ENCODE measurements around the gene SF3B2. TPM values are rescaled to one million over a fixed set of nuclear protein-coding genes. Genes with fewer than 3 reads are reported as not detected.
"Not testable (repeated sequence)": the region's sequence is repeated elsewhere in the genome, so short reads cannot be mapped to it uniquely, and the experiment has no call there.

The SF3B2 gene
- total RNA-seq, 1 donor from 2014 or later, result 75.5 TPM

DNA sequence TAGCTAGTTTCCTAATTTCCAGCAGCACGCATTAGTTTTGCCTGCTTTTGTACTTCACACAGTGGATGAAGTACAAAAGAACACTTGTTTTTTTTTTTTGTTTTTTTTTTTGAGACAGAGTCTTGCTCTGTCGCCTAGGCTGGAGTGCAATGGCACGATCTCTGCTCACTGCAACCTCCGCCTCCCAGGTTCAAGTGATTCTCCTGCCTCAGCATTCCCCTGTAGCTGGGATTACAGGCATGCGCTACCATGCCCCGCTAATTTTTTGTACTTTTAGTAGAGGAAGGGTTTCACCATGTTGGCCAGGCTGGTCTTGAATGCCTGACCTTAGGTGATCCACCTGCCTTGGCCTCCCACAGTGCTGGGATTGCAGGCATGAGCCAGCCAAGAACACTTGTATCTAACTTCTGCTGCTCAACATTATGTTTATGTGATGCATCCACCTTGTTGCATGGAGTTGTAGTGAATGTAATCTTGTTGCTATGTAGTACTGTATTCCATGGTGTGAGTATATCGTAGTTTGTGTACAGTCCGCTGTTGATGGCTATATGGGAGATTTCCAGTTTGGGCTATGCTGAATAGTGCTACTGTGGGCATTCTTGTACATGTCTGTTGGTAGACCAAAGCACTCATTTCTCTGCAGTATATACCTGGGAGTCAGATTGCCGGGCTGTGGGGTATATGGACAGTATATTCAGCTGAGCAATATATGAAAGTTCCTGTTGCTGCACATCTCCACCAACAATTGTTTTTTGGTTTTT lies 35.2 kb downstream of the SF3B2 start:
- Histone ChIP-seq H3K4me1 (peaks cover 62% of the 10 kb centered on the region), H3K27ac (replicated peaks) (no peak overlapping the region), H3K27me3 (ENCODE audit: low read depth) (no peaks in the 10 kb centered on the region), H3K9me3 (replicated peaks) (no peaks in the 10 kb centered on the region), H3K4me3 (no peak overlapping the region), H3K36me3 (no peaks in the 10 kb centered on the region)
- DNase-seq, result no peak
- intact Hi-C loops (cut with micrococcal nuclease), result no loop called here
- TF ChIP-seq, protein P1, sequence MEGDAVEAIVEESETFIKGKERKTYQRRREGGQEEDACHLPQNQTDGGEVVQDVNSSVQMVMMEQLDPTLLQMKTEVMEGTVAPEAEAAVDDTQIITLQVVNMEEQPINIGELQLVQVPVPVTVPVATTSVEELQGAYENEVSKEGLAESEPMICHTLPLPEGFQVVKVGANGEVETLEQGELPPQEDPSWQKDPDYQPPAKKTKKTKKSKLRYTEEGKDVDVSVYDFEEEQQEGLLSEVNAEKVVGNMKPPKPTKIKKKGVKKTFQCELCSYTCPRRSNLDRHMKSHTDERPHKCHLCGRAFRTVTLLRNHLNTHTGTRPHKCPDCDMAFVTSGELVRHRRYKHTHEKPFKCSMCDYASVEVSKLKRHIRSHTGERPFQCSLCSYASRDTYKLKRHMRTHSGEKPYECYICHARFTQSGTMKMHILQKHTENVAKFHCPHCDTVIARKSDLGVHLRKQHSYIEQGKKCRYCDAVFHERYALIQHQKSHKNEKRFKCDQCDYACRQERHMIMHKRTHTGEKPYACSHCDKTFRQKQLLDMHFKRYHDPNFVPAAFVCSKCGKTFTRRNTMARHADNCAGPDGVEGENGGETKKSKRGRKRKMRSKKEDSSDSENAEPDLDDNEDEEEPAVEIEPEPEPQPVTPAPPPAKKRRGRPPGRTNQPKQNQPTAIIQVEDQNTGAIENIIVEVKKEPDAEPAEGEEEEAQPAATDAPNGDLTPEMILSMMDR (IDR thresholded peaks at IDR 0.05; ENCODE audit: borderline replicate concordance), result no peak

DNA sequence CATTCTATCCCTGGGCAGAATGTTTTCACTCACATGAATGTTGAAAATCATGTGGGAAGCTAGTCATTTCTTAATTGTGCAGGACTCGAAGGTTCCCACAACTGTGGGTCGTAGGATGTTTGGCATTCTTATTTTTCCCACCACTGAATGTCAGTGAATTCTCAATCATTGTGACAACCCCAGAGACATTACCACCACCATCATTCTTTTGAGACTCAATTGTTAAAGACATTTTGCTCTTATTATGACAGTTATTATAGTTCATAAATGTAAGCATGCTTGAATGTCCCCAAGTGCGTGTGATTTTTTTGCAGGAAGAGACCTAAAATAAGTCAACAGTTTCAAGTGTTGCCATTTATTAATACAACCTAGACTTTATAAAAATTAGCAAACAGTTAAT lies 36.9 kb downstream of the SF3B2 start:
- intact Hi-C loops (cut with micrococcal nuclease), result no loop called here
- peaks cover 44% of the 10 kb centered on the region for H3K4me1 ChIP-seq
- TF ChIP-seq, protein P1 (IDR thresholded peaks at IDR 0.05; ENCODE audit: borderline replicate concordance), result no peak

DNA sequence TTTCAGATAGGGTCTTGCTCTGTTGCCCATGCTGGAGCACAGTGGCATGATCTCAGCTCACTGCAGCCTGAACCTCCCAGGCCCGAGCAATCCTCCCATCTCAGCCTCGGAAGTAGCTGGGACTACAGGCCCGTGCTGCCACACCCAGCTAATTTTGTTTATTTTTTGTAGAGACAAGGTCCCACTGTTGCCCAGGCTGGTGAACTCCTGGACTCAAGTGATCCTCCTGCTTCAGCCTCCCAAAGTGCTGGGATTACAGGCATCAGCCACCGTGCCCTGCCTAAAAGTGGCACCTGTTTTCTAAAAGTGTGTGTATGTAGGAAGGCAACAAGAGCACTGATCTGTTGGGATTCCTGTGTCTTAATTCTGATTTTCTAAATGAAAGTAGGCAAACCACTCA lies 38.1 kb downstream of the SF3B2 start:
- Histone ChIP-seq H3K4me1 (peaks cover 32% of the 10 kb centered on the region), H3K36me3 (no peaks in the 10 kb centered on the region), H3K27me3 (ENCODE audit: low read depth) (no peaks in the 10 kb centered on the region), H3K9me3 (replicated peaks) (no peaks in the 10 kb centered on the region), H3K27ac (replicated peaks) (no peak overlapping the region), H3K4me3 (no peak overlapping the region)
- intact Hi-C loops (cut with micrococcal nuclease), result no loop called here
- TF ChIP-seq, protein P1 (IDR thresholded peaks at IDR 0.05; ENCODE audit: borderline replicate concordance), result no peak
- DNase-seq, result no peak

More for the DNA sequence above, 36.9 kb downstream of the SF3B2 start:
- no peak overlapping the region for H3K27ac ChIP-seq (replicated peaks)
- H3K27me3 ChIP-seq (ENCODE audit: low read depth), result no peaks in the 10 kb centered on the region
- H3K36me3 ChIP-seq, result no peaks in the 10 kb centered on the region
- H3K4me3 ChIP-seq, result no peak overlapping the region
- H3K9me3 ChIP-seq (replicated peaks), result no peaks in the 10 kb centered on the region
- no peak for DNase-seq

DNA sequence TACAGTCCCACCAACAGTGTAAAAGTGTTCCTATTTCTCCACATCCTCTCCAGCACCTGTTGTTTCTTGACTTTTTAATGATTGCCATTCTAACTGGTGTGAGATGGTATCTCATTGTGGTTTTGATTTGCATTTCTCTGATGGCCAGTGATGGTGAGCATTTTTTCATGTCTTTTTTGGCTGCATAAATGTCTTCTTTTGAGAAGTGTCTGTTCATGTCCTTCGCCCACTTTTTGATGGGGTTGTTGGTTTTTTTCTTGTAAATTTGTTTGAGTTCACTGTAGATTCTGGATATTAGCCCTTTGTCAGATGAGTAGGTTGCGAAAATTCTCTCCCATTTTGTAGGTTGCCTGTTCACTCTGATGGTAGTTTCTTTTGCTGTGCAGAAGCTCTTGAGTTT lies 40.0 kb downstream of the SF3B2 start:
- intact Hi-C loops (cut with micrococcal nuclease); H3K27ac ChIP-seq (replicated peaks); H3K9me3 ChIP-seq (replicated peaks); DNase-seq; H3K27me3 ChIP-seq (ENCODE audit: low read depth); H3K4me3 ChIP-seq; H3K36me3 ChIP-seq: not testable (repeated sequence)
- peaks cover 25% of the 10 kb centered on the region for H3K4me1 ChIP-seq

DNA sequence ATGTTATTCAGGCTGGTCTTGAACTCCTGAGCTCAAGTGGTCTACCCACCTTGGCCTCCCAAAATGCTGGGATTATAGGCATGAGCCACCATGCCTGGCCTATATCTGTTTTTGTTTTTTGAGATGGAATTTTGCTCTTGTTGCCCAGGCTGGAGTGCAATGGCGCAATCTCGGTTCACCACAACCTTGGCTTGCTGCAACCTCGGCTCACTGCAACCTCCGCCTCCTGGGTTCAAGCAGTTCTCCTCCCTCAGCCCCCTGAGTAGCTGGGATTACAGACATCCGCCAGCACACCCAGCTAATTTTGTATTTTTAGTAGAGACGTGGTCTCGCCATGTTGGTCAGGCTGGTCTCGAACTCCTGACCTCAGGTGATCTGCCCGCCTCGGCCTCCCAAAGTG lies 47.6 kb downstream of the SF3B2 start:
- DNase-seq; H3K27me3 ChIP-seq (ENCODE audit: low read depth); H3K36me3 ChIP-seq; H3K4me3 ChIP-seq; H3K27ac ChIP-seq (replicated peaks); H3K9me3 ChIP-seq (replicated peaks); intact Hi-C loops (cut with micrococcal nuclease): not testable (repeated sequence)
- peaks cover 17% of the 10 kb centered on the region for H3K4me1 ChIP-seq

DNA sequence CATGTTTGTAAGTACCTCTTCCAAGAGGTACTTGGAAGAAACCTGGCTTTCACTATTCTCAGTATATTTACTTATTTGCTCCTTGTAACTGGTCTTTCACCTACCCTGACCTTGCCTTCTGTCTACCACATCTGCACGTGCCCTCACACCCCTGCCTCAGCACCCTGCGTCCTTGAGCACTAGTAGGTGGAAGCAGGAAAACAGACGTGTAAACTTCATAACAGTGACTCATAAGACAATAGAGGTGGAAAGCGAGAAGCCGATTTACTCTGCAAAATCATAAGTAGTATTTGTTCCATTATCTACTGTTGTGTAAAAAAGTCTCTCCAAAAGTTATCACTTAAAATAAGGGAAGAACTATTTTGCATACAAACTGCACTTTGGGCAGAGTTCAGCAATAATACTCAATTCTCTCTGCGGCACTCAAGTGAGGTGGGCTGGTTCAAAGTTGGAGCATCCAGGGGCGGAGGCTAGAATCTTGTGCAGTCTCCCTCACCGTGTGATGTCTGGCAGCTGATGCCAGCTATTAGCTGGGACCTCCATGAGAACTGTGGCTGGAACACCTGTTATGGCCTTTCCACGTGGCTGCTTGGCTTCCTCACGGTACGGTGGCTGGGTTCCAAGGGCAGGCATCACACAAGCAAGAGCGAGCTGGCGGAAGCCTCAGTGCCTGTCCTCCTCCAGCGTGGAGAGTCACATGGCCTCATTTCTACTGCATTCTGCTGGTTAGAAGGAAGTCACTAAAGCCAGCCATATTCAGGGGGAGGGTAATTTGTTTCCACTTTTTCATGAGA lies 48.3 kb downstream of the SF3B2 start:
- Histone ChIP-seq H3K36me3 (no peaks in the 10 kb centered on the region), H3K9me3 (replicated peaks) (no peaks in the 10 kb centered on the region), H3K4me1 (peaks cover 17% of the 10 kb centered on the region), H3K27me3 (ENCODE audit: low read depth) (no peaks in the 10 kb centered on the region), H3K4me3 (no peak overlapping the region), H3K27ac (replicated peaks) (peak overlapping the region; percentile 40)
- TF ChIP-seq, protein P1 (IDR thresholded peaks at IDR 0.05; ENCODE audit: borderline replicate concordance), result no peak
- DNase-seq, result peak; percentile 81
- intact Hi-C loops (cut with micrococcal nuclease), result no loop called here
